NT2/D1 (cell line): ENCODE results near the gene STAT6.

ENCODE experiments used
- YY1 ChIP-seq: IDR thresholded peaks from 2 replicates; pipeline ENCODE4 v1.6.1; 2011; ENCODE audit not compliant: insufficient read length, insufficient read depth
- ZNF274 ChIP-seq: IDR thresholded peaks from 2 replicates; pipeline ENCODE4 v1.6.1; 2011; ENCODE audit warnings: mild to moderate bottlenecking, low read depth, low read length

DNA sequence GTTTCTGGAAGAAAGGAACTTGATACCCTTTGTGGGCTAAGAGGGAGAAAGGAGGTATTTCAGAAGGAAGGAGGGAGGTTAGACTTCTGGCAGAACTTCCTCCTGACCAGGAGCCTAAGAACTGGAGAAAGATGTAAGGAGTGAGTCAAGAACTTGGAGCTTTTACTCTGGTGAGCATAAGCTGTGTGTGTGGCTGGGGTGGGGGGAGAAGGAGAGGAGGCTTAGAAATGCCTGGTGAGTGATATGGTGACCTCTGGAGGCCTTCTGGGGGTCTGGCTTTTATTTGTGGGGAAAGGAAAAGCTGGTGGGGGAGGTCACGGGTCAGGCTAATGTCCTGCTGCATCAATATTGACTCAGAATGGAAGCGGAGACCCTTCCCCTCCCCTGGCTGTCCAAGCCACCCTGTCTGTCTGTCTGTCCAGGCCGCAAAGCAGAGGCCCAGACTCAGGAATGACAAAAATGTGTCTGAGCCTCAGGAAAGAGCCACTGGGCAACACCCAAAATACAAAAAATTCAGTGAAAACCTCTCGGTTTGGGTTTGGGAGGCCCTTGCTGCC is 21.9 kb upstream of the STAT6 start:
- TF ChIP-seq YY1 (no peak), ZNF274 (no peak)
